HG02970 (cell line): ENCODE data around the gene LSM3.

ENCODE experiments used
- ATAC-seq: cut with Tn5 transposase; IDR thresholded peaks from one replicate; pipeline ENCODE4 v1.9.1; 2021; ENCODE audit warnings: mild to moderate bottlenecking, moderate library complexity, moderate number of reproducible peaks; ENCODE audit not compliant: unreplicated experiment, low FRiP score

LSM3 gene

GRCh38 chr3:14142567-14143270, 35.9 kb upstream of the LSM3 start:
- no peak for ATAC-seq

GRCh38 chr3:14143271-14144225, 35.1 kb upstream of the LSM3 start:
- ATAC-seq = no peak

- ATAC-seq = peak; percentile 80
Measured at GRCh38 chr3:14144423-14145075, 34.1 kb upstream of the LSM3 start.

GRCh38 chr3:14145236-14145635, 33.4 kb upstream of the LSM3 start:
- no peak for ATAC-seq

- no peak for ATAC-seq
Measured at GRCh38 chr3:14145670-14146380, 32.8 kb upstream of the LSM3 start.

GRCh38 chr3:14146381-14147065, 32.1 kb upstream of the LSM3 start:
- no peak for ATAC-seq

- no peak for ATAC-seq
Measured at GRCh38 chr3:14147066-14147435, 31.6 kb upstream of the LSM3 start.

- ATAC-seq = no peak
Measured at GRCh38 chr3:14147617-14148016, 31.0 kb upstream of the LSM3 start.

GRCh38 chr3:14148041-14148985, 30.3 kb upstream of the LSM3 start:
- no peak for ATAC-seq

- ATAC-seq = no peak
Measured at GRCh38 chr3:14150078-14150477, 28.5 kb upstream of the LSM3 start.

- ATAC-seq = no peak
Measured at GRCh38 chr3:14150491-14151230, 28.0 kb upstream of the LSM3 start.

- ATAC-seq = no peak
Measured at GRCh38 chr3:14151471-14152083, 27.0 kb upstream of the LSM3 start.

- ATAC-seq = no peak
Measured at GRCh38 chr3:14152233-14152962, 26.2 kb upstream of the LSM3 start.

- ATAC-seq = no peak
Measured at GRCh38 chr3:14152963-14153355, 25.7 kb upstream of the LSM3 start.

GRCh38 chr3:14153663-14154062, 25.0 kb upstream of the LSM3 start:
- no peak for ATAC-seq

GRCh38 chr3:14154276-14154675, 24.3 kb upstream of the LSM3 start:
- ATAC-seq = no peak

GRCh38 chr3:14154895-14155440, 23.6 kb upstream of the LSM3 start:
- no peak for ATAC-seq
